A549 treated with GW870086 at 1 μM for 4 hours (cell line): ENCODE results near the gene GABPB1. TPM values are rescaled to one million over a fixed set of nuclear protein-coding genes. Genes with fewer than 3 reads are reported as not detected.

Experiments
- total RNA-seq: library from RNA; stranded (reverse); fragments of 200-300 nt; extraction: Qiagen RNA extraction; gene quantifications from 5 replicates; pipeline ENCODE4 v1.2.3, GENCODE V29; 2022; ENCODE audit warnings: low read depth

Gene GABPB1
- 28.5 to 36.6 TPM (median 35.5 TPM) in 5 replicates for total RNA-seq

GRCh38 chr15:50354838-50355618 lies at the start of gene GABPB1:
TSS of gene GABPB1 (minus strand) at chr15:50355198. CDS start at chr15:50309798, 45,400 bp downstream.

GRCh38 chr15:50265620-50266019 lies 89.4 kb downstream of the GABPB1 start, which contains the start of gene HDC:
TSS of gene HDC (minus strand) at chr15:50265726. CDS start at chr15:50265623, 103 bp downstream.

Other genes starting within 250 kb of the GABPB1 start
- 0.57 to 1.4 TPM (median 0.63 TPM) in 5 replicates for gene ATP8B4, start 236.0 kb downstream of the GABPB1 start, total RNA-seq
- gene SLC27A2, start 173.0 kb downstream of the GABPB1 start, total RNA-seq, result 26.6 to 32.2 TPM (median 29.2 TPM) in 5 replicates
- 0.07 to 0.17 TPM (median 0.09 TPM) in 4 of 5 replicates, not detected in the other for gene HDC, start 89.5 kb downstream of the GABPB1 start, total RNA-seq
- 35.5 to 53.6 TPM (median 43.5 TPM) in 5 replicates for gene USP8, start 69.2 kb upstream of the GABPB1 start, total RNA-seq
- gene USP50, start 191.5 kb upstream of the GABPB1 start, total RNA-seq, result 0.24 TPM in 1 of 5 replicates, not detected in the others